ENCODE data around the gene KLHL18.

- TF ChIP-seq CTCF (IDR thresholded peaks at IDR 0.05) (no peak), POLR2A (IDR thresholded peaks at IDR 0.05) (no peak)
Observed at GRCh38 chr3:47318916-47319315, 36.2 kb downstream of the KLHL18 start.

Data from adrenal gland (tissue), 5 donors.